Stimulated activated CD8-positive, alpha-beta memory T cell treated with anti-CD3 and anti-CD28 coated beads, Interleukin-12 subunit alpha, Interleukin-12 subunit beta, amount 100 ng/mL, for 4 hours (primary cell): Measurements from ENCODE around the gene NAA80.
A peak's percentile ranks its signal among the peaks of the same experiment; 100 is the strongest.

Source experiments
- DNase-seq: peaks from one replicate; pipeline ENCODE4 v3.0.0-alpha.2; 2020; ENCODE audit warnings: low read depth

NAA80 gene

DNA sequence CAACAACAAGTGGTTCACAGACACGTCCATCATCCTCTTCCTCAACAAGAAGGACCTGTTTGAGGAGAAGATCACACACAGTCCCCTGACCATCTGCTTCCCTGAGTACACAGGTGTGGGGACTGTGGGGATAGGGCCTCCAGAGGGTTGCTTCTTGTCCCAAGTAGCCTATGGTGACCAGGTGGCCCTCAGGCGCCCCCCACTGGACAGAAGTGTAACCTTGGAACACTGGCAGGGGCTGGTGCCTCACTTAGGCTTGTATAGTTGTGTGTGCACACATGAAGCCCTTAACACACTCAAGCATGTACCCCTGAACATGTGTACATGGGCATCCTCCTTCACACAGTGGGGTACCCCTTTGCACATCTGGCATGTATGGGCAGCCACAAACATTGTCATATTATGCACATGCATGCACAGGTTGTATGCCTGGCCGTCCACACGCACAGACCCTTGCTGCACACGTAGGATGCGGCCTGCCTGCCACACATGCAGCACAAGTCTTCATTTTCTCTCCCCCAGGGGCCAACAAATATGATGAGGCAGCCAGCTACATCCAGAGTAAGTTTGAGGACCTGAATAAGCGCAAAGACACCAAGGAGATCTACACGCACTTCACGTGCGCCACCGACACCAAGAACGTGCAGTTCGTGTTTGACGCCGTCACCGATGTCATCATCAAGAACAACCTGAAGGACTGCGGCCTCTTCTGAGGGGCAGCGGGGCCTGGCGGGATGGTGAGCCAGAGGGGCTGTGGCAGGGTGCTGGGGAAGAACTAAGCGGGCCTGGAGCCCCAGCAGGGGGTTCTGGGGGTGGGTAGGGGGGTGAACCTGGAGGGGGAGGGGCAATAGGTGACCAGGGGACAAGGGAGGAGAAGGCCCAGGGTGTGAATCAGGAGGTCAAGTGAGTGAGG is 42.0 kb downstream of the NAA80 start:
- no peak for DNase-seq

DNA sequence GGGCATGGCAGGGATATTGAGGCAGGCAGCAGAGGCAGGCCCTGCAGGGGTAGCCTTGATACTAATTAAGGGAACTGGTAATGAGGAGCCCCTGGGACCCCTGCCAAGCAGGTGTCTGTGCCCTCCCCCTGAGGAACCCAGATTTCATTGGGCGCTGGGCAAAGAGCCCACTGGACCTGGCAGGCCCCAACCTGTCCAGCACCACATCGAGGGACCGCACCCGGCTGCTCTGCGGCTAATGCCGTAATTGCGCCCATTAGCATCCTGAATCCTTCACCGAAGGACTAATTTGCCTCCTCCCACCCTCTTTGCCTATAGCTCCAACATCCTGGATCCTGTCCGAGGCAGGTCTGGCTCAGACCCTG is 44.0 kb downstream of the NAA80 start:
- DNase-seq, result no peak

DNA sequence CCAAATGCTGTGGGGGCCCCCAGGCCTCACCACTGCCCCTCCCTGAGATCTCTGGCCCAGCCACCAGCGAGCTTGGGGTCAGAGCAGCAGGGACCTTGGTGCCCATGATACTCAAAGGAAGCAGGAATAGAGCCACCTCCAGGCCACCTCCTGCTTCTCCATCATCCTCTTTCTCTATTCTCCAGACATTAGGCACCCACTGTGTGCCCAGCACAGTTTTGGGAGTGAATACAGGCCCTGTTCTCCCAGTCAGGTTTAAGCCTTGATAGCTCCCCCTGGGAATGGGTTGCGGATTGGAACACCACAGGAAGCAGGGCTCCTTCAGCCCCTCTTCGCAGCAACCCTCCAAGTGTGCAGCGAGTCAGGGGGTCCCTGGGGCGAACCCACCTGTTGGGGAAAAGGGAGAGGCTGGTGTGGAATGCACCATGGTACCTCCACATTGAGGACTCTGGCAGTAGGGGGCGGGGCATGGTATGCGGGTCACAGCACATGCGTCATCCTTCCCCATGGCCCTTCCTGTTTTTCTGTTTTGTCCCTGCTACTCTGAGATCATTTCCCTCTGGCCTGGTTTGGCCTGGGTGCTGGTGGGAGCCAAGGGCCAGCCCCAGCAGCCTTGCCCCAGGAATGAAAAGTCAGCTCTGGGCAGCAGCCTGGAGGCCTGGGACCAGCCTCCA is 44.5 kb downstream of the NAA80 start:
- DNase-seq, result no peak

DNA sequence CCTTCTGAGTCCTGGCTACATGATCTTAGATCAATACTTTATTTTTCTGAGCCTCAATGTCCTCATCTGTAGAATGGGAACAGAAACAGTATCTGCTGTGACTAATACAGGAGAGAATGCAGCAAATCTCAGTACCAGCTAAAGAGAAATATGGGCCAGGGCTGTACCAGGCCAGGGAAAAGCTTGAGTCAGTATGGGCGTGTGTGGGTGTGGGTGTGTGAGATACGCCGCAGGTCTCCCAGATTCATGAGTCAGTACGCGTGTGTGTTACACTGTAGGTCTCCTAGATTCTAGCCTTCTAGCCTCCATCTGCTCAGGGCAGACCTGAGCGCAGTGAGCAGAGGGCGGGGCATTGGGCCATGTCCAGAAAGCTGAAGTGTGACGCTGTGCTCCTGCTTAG is 48.0 kb downstream of the NAA80 start:
- no peak for DNase-seq

DNA sequence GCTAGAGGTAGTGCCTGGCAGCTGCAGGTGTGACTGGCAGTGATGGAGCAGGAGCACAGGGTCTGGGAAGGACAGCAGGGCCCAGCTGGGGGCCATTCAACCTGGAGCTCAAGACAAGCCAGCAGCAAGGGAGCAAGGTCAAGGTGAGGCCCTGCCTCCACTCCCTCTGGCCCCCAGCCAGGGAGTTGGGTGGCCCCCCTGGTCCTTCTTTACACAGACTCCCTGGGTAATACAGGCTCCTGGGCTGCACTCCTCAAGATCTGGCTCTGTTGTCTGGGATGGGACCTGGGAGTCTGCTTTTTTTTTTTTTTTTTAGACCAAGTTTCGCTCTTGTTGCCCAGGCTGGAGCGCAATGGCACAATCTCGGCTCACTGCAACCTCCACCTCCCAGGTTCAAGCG is 48.7 kb downstream of the NAA80 start:
- DNase-seq, result no peak

DNA sequence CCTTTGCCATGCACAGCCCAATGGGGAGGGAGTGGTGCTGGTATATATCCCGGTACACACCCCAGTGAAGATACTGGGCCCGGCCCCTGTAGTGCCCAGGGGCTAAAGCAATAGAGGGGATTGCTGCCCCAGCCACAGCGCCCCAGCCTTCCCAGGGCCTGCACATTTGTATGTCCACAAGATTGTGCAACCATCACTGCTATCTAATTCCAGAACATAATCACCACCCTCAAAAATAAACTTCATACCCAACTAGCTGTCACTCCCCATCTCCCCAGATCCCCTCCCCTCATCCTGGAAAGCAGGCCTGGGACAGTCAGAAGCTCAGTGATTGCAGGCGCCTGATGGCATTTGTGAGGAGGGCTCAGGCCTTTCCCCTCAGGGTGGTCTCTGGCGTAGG is 49.7 kb downstream of the NAA80 start:
- DNase-seq, result no peak

DNA sequence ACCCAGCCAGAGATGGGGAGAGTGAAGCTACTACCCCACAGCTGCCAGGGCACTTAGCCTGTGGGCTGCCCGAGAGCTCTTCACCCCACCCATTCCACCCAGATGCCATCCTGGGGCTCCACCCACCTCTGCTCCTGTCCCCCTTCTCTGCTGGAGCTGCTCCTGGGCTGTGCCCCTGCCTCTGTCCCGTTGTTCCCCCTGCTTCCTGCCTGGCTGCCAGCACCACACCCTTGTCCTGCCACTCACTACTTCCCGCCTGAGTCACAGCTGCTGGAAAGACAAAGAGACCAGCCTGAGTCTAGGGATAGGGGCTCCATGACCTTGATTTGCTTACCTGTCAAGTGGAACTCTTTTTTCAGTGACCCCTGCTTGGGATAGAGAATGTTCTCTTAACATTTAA is 50.8 kb downstream of the NAA80 start:
- no peak for DNase-seq

DNA sequence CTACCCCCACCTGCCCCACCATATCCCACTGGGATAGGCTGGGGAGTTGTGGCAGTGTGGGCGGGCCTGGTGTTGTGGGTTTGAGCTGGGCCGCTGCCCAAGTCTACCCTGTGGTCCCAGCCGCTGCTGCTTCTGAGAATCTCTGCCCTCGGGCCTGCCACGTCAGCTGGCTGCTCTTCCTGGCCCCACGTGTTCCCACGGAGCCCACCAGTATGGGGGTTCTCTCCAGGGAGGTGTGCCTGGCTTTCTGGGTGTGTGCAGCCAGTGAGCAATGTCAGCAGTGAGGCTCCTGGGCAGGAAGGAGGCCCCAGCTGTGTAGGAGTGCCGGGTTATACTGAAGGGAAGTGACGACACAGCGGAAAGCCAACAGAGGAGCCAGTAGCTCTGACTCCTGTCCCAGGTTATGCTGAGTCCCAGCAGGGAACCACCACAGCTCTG is 52.7 kb downstream of the NAA80 start:
- peak; percentile 64 for DNase-seq
